HG02763 (cell line): ENCODE results near the gene CRTAP.
"Not testable (repeated sequence)": the region's sequence is repeated elsewhere in the genome, so short reads cannot be mapped to it uniquely, and the experiment has no call there.

ENCODE experiments used
- ATAC-seq: cut with Tn5 transposase; IDR thresholded peaks from one replicate; pipeline ENCODE4 v1.9.1; 2021; ENCODE audit warnings: mild to moderate bottlenecking, moderate library complexity; ENCODE audit not compliant: unreplicated experiment

CRTAP gene

DNA sequence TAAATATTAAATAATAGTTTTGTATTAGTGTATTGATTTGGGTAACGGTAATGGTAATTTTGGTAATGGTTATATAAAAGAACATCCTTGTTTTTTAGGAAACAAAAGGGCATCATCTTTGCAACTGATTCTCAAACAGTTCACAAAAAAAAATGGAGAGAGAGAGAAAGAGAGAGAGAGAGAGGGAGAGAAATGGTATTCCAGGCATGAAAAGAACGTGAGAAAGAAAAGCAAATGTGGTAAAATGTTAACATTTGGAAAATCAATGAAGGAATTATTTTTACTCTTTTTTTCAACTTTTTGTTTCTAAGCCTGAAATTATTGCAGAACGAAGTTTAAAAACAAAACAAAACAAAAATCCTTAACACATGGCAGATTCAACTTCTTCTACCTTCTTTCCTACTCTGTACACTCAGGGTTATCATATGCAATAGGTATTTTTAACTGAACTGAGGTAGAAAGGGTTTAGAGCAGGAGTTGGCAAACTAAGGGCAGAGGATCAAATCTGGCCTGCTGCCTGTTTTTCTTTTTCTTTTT is 14.6 kb upstream of the CRTAP start:
- no peak for ATAC-seq

DNA sequence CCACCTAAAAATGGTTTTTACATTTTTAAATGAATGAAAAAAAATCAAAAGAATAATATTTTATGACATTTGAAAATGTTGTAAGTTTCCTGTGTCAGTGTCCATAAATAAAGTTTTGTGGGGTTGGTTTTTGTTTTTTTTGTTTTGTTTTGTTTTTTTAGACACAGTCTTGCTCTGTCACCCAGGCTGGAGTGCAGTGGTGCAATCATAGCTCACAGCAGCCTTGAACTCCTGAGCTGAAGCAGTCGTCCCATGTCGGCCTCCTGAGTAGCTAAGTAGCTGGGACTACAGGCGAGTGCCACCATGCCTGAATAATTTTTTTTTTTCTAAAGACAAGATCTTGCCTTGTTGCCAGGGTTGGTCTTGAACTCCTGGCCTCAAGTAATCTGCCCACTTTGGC is 14.1 kb upstream of the CRTAP start:
- no peak for ATAC-seq

DNA sequence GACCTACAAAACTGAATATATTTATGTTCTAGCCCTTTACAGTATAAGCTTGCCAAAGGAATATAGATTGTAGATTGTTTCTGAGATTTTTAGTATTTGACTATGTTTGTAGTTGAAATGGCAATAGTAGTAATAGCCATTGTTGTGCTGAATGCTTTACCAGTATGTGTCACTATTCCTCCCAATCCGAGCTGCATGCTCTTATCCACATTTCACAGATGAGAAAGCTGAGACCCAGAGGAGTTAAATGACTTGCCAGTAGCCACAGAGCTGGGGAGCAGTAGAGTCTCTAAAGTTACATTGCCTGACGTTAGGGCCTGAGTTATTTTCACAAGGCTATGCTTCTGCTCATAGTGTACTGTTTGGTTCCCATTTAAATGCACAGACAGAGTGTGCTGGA is 13.6 kb upstream of the CRTAP start:
- no peak for ATAC-seq

DNA sequence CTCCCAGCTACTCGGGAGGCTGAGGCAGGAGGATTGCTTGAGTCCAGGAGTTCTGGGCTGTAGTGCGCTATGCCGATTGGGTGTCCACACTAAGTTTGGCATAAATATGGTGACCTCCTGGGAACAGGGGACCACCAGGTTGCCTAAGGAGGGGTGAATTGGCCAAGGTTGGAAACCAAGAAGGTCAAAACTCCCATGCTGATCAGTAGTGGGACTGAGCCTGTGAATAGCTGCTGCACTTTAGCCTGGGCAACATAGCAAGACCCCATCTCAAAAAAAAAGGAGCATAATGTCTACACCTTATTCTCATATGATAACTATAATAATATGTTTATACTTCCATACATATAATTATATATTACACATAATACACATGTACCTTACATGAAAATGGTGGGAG is 10.8 kb upstream of the CRTAP start:
- ATAC-seq: no peak

DNA sequence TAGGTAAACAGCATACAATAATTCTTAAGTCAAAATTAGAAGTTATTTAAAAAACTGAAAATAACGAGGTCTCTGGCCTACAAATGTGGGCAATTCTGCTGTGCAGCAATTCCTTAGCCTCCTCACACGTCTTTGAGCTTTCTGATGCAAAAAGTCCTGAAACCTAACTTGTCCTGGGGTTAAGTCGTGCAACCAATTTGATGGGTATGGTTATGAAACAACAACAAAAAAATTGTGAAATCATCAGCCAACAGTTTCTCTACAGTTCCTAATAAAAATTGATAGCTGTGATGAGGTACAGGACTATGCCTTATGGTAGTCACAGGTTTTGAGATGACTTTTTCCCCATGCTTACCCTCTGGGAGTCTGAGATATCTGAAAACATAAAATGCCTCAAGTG is 10.3 kb upstream of the CRTAP start:
- ATAC-seq: no peak

DNA sequence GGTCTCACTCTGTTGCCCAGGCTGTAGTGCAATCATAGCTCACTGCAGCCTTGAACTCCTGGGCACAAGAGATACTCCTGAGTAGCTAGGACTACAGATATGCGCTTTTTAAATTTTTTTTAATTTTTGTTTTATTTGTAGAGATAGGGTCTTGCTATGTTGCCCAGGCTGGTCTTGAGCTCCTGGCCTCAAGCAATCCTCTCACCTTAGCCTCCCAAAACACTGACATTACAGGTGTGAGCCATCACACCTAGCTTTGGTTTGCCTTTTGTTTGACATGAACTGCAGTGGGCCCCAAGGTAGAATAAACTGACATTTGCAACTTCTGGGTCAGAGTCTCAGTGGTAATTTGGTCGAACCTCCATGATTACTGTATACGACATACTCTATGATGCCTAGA is 9.0 kb upstream of the CRTAP start:
- no peak for ATAC-seq

DNA sequence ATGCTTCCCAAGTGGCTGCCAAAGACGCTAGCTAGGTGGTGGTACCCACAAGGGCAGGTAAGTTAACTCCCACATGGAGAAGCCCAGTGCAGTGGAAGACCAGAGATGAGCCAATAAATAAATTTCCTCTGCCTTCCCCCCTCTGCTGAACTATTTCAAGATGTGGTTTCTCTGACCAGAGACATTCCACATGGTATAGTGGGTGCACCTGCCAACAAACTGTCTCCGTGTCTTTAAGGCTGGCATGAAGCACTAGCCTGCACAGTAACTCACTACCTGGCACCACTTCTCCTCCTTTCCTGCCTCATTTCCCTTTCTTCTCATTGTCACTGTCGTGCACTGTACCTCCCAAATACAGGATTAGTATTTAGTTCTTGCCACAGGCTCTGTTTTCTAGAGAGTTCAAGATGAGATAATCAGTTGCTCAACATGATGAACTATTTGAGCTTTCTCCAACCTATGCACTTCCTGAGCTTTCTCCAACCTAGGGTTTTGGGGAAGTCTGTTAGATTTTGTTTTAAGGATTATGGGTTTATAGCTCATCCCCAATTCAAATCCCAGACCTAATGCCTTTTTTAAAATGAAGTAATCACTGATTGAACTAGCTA is 8.4 kb upstream of the CRTAP start:
- no peak for ATAC-seq

DNA sequence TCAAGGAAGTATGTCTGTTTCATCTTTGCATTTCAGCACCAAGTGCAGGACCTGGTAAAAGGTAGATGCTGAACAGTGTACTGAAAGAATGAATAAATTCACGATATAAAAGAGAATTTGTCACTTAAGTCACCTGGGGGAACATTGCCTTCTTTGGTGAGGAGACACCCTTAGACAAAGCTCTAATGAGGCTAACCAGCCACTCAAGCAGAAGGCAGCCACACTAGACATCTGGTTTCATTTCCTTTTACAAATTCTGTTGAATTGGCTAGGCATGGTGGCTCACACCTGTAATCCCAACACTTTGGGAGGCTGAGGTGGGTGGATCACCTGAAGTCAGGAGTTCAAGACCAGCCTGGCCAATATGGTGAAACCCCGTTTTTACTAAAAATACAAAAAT is 7.0 kb upstream of the CRTAP start:
- not testable (repeated sequence) for ATAC-seq

DNA sequence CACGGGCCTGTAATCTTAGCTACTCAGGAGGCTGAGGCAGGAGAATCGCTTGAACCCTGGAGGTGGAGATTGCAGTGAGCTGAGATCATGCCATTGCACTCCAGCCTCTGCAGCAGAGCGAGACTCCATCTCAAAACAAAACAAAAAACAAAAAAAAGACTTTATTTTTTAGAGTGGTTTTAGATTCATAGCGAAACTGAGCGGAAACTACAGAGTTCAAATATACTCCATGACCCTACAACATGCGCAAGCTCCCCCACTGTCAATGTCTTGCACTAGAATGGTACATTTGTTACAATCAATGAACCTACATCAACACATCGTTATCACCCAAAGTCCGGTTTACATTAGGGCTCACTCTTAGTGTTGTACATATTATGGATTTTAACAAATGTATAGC is 2.2 kb upstream of the CRTAP start:
- ATAC-seq: peak; percentile 28

DNA sequence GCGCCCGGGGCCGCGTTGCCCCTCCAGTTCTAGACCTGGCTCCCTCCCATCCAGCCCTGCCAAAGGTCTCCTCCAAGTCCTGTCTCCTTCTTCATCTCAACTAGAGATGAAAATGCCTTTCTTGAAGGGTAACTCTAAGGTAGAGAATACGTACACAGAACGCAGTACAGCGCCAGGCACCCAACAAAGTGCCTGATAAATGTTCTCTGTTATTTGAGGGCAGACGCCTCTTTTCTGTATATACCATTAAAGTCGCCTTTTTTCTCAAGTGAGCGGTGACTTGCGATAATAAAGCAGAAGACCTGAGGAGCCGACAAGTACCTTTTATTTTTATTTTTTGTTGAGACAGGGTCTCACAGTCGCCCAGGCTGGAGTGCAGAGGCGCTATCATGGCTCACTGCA is 809 bp downstream of the CRTAP start:
- no peak for ATAC-seq

DNA sequence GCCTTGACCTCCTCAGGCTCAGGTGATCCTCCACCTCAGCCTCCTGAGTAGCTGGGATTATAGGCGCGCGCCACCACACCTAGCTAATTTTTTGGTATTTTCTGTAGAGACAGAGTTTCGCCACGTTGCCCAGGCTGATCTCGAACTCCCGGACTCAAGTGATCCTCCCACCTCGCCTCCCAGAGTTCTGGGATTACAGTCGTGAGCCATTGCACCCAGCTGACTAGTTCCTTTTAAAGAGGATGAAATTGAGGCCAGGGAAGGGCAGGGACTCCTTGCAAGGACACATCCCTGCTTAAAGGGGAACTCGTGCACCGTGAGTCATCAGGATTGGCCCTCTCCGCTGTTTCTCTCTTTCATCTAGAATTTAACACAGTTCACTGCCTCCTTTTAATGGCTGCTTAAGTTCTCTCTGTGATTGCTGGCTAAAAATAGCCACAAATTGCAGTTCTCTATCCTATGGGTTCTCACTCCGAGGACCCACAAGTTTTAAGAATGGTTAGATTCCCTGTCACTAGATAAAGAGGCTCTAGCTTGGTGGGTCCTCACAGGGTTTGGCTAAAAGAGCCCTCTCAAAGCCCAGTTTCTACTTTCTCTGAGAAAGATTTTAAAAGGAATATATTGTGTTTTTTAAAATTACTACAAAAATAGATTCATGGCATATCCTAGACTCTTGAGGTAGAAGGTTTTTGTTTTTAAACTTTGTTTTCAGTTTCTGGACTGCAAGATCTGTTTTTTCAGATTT is 1.4 kb downstream of the CRTAP start:
- no peak for ATAC-seq

DNA sequence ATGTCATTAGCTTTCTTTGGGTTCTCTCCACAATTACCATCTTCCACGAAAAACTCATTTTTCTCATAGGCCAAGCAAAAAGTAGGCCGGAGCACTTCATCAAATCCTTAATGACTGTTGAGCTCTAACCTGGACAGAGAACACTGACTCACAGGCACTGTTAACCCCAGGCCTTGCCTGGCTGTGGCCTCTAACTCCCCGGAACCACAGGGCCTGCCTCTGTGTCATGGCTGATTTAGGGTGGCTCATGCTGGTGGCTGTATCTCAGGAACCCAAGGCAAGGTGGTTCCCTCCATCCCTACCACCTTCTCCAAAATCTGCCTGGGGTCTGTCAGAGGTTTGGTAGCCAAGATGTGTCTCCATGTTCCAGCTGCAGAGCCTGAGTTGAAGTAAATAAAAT is 3.6 kb downstream of the CRTAP start:
- ATAC-seq: no peak

DNA sequence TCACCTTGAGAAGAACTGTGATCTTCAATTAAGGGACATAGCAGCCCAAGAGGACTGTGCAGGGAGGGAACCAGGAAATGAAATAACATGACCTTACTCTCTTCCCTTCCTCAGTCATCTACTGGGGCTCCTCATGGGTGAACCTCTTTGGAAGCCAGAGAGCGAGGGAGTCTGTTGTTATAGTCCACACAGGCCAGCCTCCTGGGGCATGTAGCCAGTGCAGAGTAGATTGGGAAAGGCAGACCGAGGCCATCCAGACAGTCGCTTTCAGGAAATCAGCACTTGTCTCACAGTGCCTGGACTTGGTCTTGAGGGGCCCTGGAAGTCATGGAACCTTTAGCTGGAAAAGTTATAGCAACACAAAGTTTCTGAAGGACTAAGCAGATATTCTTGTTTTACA is 6.1 kb downstream of the CRTAP start:
- no peak for ATAC-seq

DNA sequence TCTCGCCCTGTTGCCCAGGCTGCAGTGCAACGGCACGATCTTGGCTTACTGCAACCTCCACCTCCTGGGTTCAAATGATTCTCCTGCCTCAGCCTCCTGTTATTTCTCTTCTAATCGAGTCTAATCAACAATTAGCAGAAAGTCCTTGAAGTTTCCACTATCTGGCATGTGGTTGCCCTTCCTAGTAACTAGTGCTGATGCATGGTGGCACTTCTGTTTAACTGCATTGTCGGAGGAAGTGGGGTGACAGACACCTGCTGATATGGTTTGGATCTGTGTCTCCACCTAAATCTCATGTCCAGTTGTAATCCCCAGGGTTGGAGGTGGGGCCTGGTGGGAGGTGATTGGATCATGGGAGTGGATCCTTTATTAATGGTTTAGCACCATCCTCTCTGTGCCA is 9.2 kb downstream of the CRTAP start:
- ATAC-seq: no peak

DNA sequence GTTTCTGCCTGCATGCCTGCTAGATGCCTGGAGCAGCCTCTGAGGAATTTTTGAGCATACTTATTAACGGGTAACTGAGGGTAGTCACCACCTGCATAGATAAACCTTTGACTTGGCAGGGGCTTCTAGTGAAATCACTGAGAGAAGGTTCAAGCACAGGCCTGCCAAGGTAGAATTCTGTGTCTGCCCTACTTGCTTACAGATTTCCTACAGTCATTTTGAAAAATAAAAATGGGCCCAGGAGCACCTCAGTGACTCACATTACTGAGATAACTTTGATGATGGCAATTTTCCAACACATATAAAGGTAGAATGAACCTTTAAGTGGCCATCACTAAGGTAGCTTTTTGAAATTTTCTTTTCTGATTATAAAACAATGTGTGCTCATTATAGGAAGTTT is 10.8 kb downstream of the CRTAP start:
- ATAC-seq: no peak

DNA sequence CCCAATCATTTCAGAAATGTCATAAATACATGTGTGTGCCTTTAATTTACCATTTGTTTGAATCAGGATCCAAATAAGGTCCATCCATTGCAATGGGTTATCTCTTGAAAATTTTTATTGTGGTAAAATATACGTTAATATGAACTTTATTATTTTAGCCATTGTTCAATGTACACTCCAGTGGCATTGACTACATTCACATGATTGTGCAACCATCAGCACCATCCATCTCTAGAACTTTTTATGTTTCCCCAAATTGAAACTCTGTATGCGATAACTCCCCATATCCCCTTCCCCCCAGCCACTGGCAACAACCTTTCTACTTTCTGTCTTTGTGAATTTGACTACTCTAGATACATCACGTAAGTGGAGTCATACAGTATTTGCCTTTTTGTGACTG is 12.0 kb downstream of the CRTAP start:
- no peak for ATAC-seq

DNA sequence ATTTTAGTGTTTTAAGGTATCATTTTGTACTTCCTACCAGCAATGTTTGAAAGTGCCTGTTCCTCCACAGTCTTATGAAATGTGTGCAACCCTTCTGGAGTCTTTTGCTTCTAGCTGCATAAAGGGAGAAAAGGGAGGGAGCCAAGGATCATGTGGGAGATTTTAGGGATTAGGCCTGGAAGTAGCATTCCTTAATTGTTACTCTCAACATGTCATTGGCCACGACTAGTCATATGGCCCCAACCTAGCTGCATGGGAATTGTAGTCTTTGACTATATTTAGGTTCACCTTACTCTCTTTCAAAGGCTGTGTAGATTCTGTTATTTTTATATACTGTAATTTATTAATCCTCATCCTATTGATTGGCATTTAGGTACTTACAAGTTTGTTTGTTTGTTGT is 14.9 kb downstream of the CRTAP start:
- ATAC-seq: no peak

DNA sequence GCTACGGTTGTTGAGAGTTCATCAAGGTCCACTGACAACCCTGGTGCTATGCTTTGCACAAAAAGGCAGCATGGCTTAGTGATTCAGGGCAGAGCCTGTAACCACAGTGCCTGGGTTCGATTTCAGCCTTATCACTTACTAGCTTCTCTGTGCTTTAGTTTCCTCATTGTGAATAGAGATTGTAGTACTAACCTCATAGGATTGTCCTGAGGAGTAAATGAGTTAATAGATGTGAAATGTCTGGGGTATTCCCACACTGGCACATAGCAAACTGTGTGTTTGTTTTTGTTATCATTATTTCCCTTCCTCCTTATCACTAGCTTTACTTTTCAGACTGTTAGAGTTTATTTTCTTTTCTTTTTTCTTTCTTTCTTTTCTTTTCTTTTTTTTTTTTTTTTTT is 16.3 kb downstream of the CRTAP start:
- ATAC-seq: no peak

DNA sequence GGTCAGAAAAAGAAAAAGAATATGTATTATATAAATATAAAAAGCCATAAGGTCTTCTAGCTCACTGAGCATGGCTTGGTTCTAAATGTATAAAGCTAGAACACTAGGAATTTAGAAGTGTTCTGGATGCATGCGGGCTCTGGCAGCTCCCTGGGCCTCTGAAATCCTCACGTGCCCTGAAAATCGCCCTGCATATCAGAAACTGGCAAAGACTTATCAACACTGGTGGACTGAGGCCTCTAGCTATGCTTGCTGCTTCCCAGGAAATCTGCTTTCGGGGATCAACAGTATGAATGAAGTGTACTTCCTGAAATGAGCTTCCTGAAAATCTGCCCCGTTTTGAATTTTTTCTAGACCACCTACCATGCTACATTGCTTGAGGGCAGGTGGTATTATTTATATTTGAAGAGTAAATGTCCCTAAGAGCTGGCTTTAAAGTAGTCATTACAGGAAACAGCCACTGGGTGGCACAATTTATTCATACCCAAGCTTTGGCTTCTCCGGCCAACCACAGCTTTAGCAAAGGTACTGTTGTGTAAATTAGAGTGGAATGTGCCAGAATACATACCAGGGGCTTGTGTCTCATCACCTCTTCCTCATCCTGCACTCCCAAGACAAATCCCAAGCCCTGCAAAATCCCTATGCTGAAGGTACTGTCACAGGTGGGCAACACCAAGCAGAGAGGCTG is 17.7 kb downstream of the CRTAP start:
- no peak for ATAC-seq

DNA sequence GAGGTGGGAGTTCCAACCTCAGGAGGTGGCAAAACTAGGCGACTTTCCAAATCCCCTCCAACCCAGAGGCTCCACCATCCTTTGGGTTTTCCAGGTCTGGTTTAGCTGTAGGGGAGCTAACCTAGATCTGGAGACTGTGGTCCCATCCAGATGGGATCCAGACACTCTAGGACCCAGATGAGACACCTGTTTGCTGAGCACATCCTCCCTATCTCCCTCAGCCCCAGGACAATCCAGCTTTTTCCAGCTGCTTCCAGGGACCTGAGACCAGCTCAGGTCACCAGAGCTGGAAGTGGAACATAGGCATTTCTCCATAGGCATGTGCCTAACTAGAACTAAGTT is 18.2 kb downstream of the CRTAP start:
- no peak for ATAC-seq

DNA sequence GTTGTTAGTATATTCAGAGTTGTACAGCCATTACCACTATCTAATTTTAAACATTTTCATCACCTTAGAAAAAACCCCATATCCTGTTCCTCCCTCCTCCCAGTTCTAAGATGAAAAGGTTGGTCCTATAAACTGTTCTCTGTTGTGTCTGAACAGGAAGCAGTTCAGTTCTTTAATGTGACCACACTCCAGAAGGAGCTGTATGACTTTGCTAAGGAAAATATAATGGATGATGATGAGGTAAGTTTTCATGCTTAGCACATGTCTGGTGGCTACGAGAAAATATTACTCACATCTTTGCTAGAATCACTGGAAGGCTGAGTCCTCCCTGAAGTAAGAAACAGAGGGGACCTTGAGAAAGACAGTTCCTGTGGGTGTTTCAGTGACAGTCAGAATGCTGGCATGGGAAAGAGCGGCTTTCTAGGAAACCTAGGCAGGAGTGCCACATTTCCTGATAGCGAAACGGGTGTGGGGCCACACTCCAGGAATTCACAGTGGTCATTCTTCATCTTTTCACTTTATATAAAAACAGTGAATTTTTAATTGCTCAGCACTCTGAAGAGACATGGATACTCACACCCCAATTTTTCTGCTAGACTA is 20.3 kb downstream of the CRTAP start:
- no peak for ATAC-seq

DNA sequence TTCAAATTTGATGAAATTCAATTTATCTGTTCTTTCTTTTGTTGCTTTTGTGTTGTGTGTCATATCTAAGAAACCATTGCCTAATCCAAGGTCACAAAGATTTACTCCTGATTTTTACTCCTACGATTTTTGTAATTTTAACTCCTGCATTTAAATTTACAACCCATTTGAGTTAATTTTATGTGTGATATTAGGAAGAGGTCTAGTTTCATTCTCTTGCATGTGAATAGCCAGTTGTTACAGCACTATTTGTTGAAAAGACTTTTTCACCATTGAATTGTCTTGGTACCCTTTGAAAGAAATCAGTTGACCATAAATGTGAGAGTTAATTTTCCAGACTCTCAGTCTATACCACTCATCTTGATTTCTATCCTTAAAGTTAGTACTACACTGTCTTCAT is 23.9 kb downstream of the CRTAP start:
- ATAC-seq: no peak
